ENCODE measurements around the gene AATF.

DNA sequence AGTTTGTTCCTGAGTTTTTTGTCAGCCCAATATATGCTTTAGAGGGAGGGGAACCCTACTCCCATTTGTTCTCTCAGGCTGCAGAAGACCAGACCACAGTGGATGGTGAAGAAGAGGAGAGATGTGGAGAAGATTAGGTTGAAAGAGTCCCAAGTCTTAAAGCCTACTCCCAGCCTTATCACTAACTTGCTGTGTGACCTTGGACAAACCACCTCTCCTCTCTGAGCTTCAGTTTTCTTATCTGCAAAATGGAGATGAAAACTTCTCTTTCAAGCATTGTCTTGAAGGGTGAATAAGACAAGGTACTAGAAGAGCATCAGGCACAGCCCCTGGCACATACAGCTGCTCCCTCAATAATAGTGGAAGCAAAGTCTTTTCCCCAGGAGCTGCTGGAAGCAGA, 26.6 kb upstream of the AATF start:
- TF ChIP-seq, protein P1, sequence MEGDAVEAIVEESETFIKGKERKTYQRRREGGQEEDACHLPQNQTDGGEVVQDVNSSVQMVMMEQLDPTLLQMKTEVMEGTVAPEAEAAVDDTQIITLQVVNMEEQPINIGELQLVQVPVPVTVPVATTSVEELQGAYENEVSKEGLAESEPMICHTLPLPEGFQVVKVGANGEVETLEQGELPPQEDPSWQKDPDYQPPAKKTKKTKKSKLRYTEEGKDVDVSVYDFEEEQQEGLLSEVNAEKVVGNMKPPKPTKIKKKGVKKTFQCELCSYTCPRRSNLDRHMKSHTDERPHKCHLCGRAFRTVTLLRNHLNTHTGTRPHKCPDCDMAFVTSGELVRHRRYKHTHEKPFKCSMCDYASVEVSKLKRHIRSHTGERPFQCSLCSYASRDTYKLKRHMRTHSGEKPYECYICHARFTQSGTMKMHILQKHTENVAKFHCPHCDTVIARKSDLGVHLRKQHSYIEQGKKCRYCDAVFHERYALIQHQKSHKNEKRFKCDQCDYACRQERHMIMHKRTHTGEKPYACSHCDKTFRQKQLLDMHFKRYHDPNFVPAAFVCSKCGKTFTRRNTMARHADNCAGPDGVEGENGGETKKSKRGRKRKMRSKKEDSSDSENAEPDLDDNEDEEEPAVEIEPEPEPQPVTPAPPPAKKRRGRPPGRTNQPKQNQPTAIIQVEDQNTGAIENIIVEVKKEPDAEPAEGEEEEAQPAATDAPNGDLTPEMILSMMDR (IDR thresholded peaks at IDR 0.05), result no peak
- TF ChIP-seq EZH2 (IDR thresholded peaks at IDR 0.05; ENCODE audit: borderline replicate concordance, insufficient read depth, low read depth, low read length, poor library complexity, severe bottlenecking), result no peak

All from B cell (primary cell).